Esophagus squamous epithelium (tissue), 5 donors: ENCODE results near the gene SYNE2. TPM values are rescaled to one million over a fixed set of nuclear protein-coding genes. Genes with fewer than 3 reads are reported as not detected.

ENCODE experiments used
- DNase-seq: peaks from one replicate; lab custom pipeline; 2025; lab: John Stamatoyannopoulos, UW
- H3K27ac ChIP-seq, 4 donors: fragments of 200-600 bp; sonication (generic); one replicate each; pipeline ENCODE4 v1.5.1; 2016 to 2019; ENCODE audit warnings: mild to moderate bottlenecking in 1 of 4
- H3K27me3 ChIP-seq, 4 donors: fragments of 200-600 bp; sonication (generic); 1 replicate in 3 of 4; 2 replicates in 1 of 4; pipeline versions ENCODE4 v1.5.1 to v1.6.0; 2017 to 2021; ENCODE audit warnings: antibody characterized with exemption in 1 of 4
- H3K36me3 ChIP-seq, 3 donors: fragments of 200-600 bp; sonication (generic); one replicate each; pipeline ENCODE4 v1.5.1; 2016 to 2019
- H3K4me1 ChIP-seq, 3 donors: fragments of 200-600 bp; sonication (generic); one replicate each; pipeline ENCODE4 v1.5.1; 2017 to 2019
- H3K4me3 ChIP-seq, 4 donors: fragments of 200-600 bp; sonication (generic); 1 replicate in 3 of 4; 2 replicates in 1 of 4; pipeline ENCODE4 v1.5.1; 2016 to 2019; ENCODE audit warnings: mild to moderate bottlenecking in 2 of 4, moderate library complexity in 1 of 4
- H3K9me3 ChIP-seq, 3 donors: fragments of 200-600 bp; sonication (generic); one replicate each; pipeline ENCODE4 v1.5.1; 2016 to 2019
- CTCF ChIP-seq, 6 experiments: fragments of 450-650 bp in 4 of 6; fragments of 200-600 bp in 2 of 6; sonication (generic) in 2 of 6; IDR thresholded peaks; one replicate each; pipeline ENCODE4 v1.5.1; 2016 to 2019; ENCODE audit warnings: antibody characterized with exemption in 6 of 6, mild to moderate bottlenecking in 4 of 6, moderate library complexity in 4 of 6
- POLR2A ChIP-seq, 4 donors: fragments of 450-650 bp; IDR thresholded peaks; one replicate each; pipeline ENCODE4 v1.6.1; 2017; ENCODE audit warnings: antibody characterized with exemption in 4 of 4, mild to moderate bottlenecking in 4 of 4, moderate library complexity in 3 of 4
- WGBS, 2 donors: methylation state at CpG; one replicate each; pipeline ENCODE4 v1.1.5; 2018; 5-methylcytosine and 5-hydroxymethylcytosine counted together
- intact Hi-C: fragments of 100-400 bp; cut with DNase I; formaldehyde crosslinking; loops from one replicate; pipeline ENCODE4 v1.15.0; 2022
- total RNA-seq, 4 donors: library from RNA; depleted of rRNA; stranded (reverse); fragments of >200 nt; gene quantifications; one replicate each; pipeline ENCODE4 v1.1.0, GENCODE V29; 2016
- donor health status: DM: yes; HTN: yes; CAD: no.

SYNE2 gene
- total RNA-seq, 4 donors from 2014 or later = 128 to 197 (median 145) TPM

GRCh38 chr14:64212666-64213065 is 359.9 kb downstream of the SYNE2 start:
- 94 to 95% methylated on average over 7 to 8 of the region's 8 CpGs for WGBS, 2 donors
- H3K27me3 ChIP-seq = no peaks in the 10 kb centered on the region
- no peak overlapping the region for H3K4me3 ChIP-seq
- intact Hi-C loops = no loop called here
- H3K4me1 ChIP-seq = peaks cover 0 to 27% (median 0%) of the 10 kb centered on the region in 3 donors
- peak overlapping the region in 1 of 4 donors; percentile 62 for H3K27ac ChIP-seq
- no peaks in the 10 kb centered on the region for H3K9me3 ChIP-seq
- TF ChIP-seq POLR2A (IDR thresholded peaks at IDR 0.05) = no peak
- TF ChIP-seq CTCF (IDR thresholded peaks at IDR 0.05) = no peak
- no peak for DNase-seq
- H3K36me3 ChIP-seq = peaks cover 5 to 100% (median 53%) of the 10 kb centered on the region in 3 donors

DNA sequence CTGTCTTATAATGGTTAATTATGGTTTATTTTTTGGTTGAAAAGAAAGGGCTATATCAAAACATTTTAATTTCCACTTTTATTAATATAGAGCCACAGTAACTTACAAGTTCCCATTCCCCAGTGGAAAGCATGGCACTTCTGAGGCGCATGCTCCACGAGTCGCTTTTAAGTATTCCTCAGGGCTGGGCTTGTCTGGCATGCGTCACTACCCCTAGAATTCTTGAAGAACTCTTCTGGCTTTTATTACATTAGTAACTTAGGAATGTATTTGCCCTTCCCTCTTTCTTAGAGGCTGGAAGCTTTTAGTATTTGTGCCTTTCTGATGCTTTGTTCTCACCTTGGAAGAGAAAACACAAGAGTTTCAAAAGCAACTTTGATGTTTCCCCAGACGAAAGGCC is 360.3 kb downstream of the SYNE2 start:
- Histone ChIP-seq H3K4me3 (no peak overlapping the region), H3K27ac (peak overlapping the region in 2 of 4 donors; percentile 43 to 62), H3K27me3 (no peaks in the 10 kb centered on the region), H3K36me3 (peaks cover 5 to 100% (median 57%) of the 10 kb centered on the region in 3 donors), H3K9me3 (no peaks in the 10 kb centered on the region), H3K4me1 (peaks cover 0 to 27% (median 0%) of the 10 kb centered on the region in 3 donors)
- no peak for TF ChIP-seq CTCF (IDR thresholded peaks at IDR 0.05)
- TF ChIP-seq POLR2A (IDR thresholded peaks at IDR 0.05) = no peak
- WGBS, 2 donors = 66 to 86% methylated on average over 5 of the region's 5 CpGs
- DNase-seq = no peak
- intact Hi-C loops = no loop called here

GRCh38 chr14:64213853-64214570 is 361.2 kb downstream of the SYNE2 start:
- intact Hi-C loops = no loop called here
- Histone ChIP-seq H3K27ac (peak overlapping the region in 1 of 4 donors; percentile 62), H3K4me3 (no peak overlapping the region), H3K9me3 (no peaks in the 10 kb centered on the region), H3K4me1 (peaks cover 0 to 27% (median 0%) of the 10 kb centered on the region in 3 donors), H3K27me3 (no peaks in the 10 kb centered on the region), H3K36me3 (peaks cover 5 to 100% (median 60%) of the 10 kb centered on the region in 3 donors)
- TF ChIP-seq CTCF (IDR thresholded peaks at IDR 0.05) (no peak), POLR2A (IDR thresholded peaks at IDR 0.05) (no peak)
- no peak for DNase-seq
- WGBS, 2 donors = 83 to 94% methylated on average over 13 to 15 of the region's 15 CpGs

DNA sequence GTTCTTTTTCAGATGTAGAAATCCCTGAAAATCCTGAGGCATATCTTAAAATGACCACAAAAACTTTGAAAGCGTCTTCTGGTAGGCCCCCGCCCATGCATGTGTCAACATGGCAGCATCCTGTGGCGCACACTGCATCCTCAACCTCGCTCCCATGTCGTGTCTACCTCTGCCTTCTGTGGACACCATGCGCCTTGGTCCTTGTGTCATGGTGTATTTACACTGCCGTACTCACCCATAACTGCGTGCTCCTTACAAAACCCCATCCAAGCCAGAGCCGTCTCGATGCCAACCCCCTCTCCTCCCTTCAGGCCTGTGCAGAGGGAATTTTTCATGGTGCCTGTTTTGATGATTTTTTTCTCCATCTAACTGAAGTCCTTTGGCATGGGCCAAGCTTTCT is 362.5 kb downstream of the SYNE2 start:
- intact Hi-C loops = no loop called here
- H3K27me3 ChIP-seq = no peaks in the 10 kb centered on the region
- no peaks in the 10 kb centered on the region for H3K9me3 ChIP-seq
- no peak overlapping the region for H3K4me3 ChIP-seq
- TF ChIP-seq CTCF (IDR thresholded peaks at IDR 0.05) = no peak
- no peak for TF ChIP-seq POLR2A (IDR thresholded peaks at IDR 0.05)
- H3K36me3 ChIP-seq = peaks cover 11 to 100% (median 55%) of the 10 kb centered on the region in 3 donors
- 96 to 98% methylated on average over 10 of the region's 10 CpGs for WGBS, 2 donors
- no peak for DNase-seq
- no peak overlapping the region for H3K27ac ChIP-seq
- H3K4me1 ChIP-seq = peaks cover 0 to 15% (median 0%) of the 10 kb centered on the region in 3 donors

DNA sequence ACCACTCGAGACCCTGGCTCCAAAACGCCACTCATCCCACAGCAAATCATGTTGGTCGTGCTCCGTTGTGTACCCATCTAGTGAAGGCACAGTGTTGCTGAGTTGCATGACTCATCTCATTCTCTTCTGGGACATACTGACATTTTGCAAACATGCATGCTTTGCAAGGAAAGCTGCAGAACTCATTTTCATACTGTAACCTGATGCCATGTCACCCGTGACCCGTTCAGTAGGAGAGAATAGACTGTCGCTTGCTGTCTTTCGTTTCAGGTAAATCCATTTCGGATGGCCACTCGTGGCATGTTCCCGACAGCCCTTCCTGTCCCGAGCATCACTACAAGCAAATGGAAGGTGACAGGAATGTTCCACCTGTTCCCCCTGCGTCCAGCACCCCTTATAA is 363.2 kb downstream of the SYNE2 start:
- WGBS, 2 donors = 88 to 95% methylated on average over 11 to 13 of the region's 13 CpGs
- intact Hi-C loops = no loop called here
- peaks cover 11 to 100% (median 58%) of the 10 kb centered on the region in 3 donors for H3K36me3 ChIP-seq
- H3K27ac ChIP-seq = no peak overlapping the region
- H3K27me3 ChIP-seq = no peaks in the 10 kb centered on the region
- TF ChIP-seq CTCF (IDR thresholded peaks at IDR 0.05) (no peak), POLR2A (IDR thresholded peaks at IDR 0.05) (no peak)
- peaks cover 0 to 14% (median 0%) of the 10 kb centered on the region in 3 donors for H3K4me1 ChIP-seq
- H3K9me3 ChIP-seq = no peaks in the 10 kb centered on the region
- no peak for DNase-seq
- no peak overlapping the region for H3K4me3 ChIP-seq
